H1 (cell line): ENCODE data around the gene ANKRD11. TPM values are rescaled to one million over a fixed set of nuclear protein-coding genes. Genes with fewer than 3 reads are reported as not detected.

ENCODE experiments used
- CTCF ChIA-PET: fragments of 300-600 bp; sonication (Branson Sonifier 250); formaldehyde crosslinking; loops from one replicate; lab custom pipeline; 2021; ENCODE audit not compliant: partially characterized antibody; lab: Charles Lee
- POLR2A ChIA-PET: fragments of 300-600 bp; sonication (Branson Sonifier 250); formaldehyde crosslinking; loops from one replicate; lab custom pipeline; 2021; ENCODE audit warnings: inconsistent platforms; ENCODE audit not compliant: partially characterized antibody; lab: Charles Lee
- DNase-seq, 2 experiments: peaks; one replicate each; pipeline versions ENCODE4 v3.0.0 to v3.0.0-alpha.2; 2010 to 2022; ENCODE audit warnings: low spot score in 2 of 2, low read depth in 1 of 2, mixed read lengths in 1 of 2
- FAIRE-seq: peaks from 2 replicates; lab custom pipeline; 2011; peaks lifted over from hg19 to GRCh38; lab: Jason Lieb, UNC
- H2AFZ ChIP-seq: 2 replicates; pipeline ENCODE4 v1.8.1; 2012; ENCODE audit warnings: low read length, inconsistent platforms
- H2AK5ac ChIP-seq: 2 replicates; pipeline ENCODE4 v1.6.1; 2013; ENCODE audit warnings: low read depth, low read length
- H2BK120ac ChIP-seq: replicated peaks from 2 replicates; pipeline ENCODE3; 2013; ENCODE audit warnings: low read depth, low read length, inconsistent platforms
- H2BK12ac ChIP-seq: 2 replicates; pipeline ENCODE4 v1.6.1; 2013; ENCODE audit warnings: low read depth, low read length
- H2BK15ac ChIP-seq: 2 replicates; pipeline ENCODE4 v1.6.1; 2013; ENCODE audit warnings: low read length
- H2BK20ac ChIP-seq: 2 replicates; pipeline ENCODE4 v1.6.1; 2013; ENCODE audit warnings: low read length
- H2BK5ac ChIP-seq: 2 replicates; pipeline ENCODE4 v1.6.1; 2013; ENCODE audit warnings: low read depth, low read length
- H3K14ac ChIP-seq: 2 replicates; pipeline ENCODE4 v1.6.1; 2013; ENCODE audit warnings: inconsistent platforms; ENCODE audit not compliant: insufficient read length
- H3K18ac ChIP-seq: 2 replicates; pipeline ENCODE4 v1.6.1; 2013; ENCODE audit warnings: low read length; ENCODE audit errors: extremely low read depth
- H3K23ac ChIP-seq: 2 replicates; pipeline ENCODE4 v1.6.1; 2013; ENCODE audit warnings: inconsistent platforms; ENCODE audit not compliant: insufficient read length
- H3K23me2 ChIP-seq: 2 replicates; pipeline ENCODE4 v1.6.1; 2013; ENCODE audit warnings: low read depth, low read length
- H3K27ac ChIP-seq: 2 replicates; pipeline ENCODE4 v1.6.1; 2011; ENCODE audit warnings: low read depth, low read length, inconsistent platforms
- H3K27me3 ChIP-seq, 4 experiments: replicated peaks in 1 of 4; 1 replicate in 1 of 4; 2 replicates in 3 of 4; pipeline versions ENCODE4 v1.6.1 to v1.8.1; 2011 to 2013; ENCODE audit warnings: low read length in 3 of 4, mild to moderate bottlenecking in 3 of 4, inconsistent platforms in 2 of 4, mixed read lengths in 2 of 4, moderate library complexity in 1 of 4; ENCODE audit not compliant: control insufficient read depth in 3 of 4, insufficient read depth in 3 of 4; ENCODE audit errors: extremely low read depth in 1 of 4
- H3K36me3 ChIP-seq, 4 experiments: 2 replicates each; pipeline versions ENCODE4 v1.6.1 to v1.8.1; 2011 to 2013; ENCODE audit warnings: mild to moderate bottlenecking in 4 of 4, low read length in 3 of 4, moderate library complexity in 2 of 4, control low read depth in 1 of 4, inconsistent platforms in 1 of 4; ENCODE audit not compliant: insufficient read depth in 4 of 4, control insufficient read depth in 2 of 4
- H3K4ac ChIP-seq: replicated peaks from 2 replicates; pipeline ENCODE3; 2013; ENCODE audit warnings: low read length, low read depth, mixed read lengths, inconsistent platforms; ENCODE audit not compliant: insufficient read length
- H3K4me1 ChIP-seq, 4 experiments: replicated peaks in 1 of 4; 1 replicate in 1 of 4; 2 replicates in 3 of 4; pipeline versions ENCODE4 v1.6.1 to v1.8.1; 2011 to 2013; ENCODE audit warnings: low read length in 3 of 4, inconsistent platforms in 2 of 4, mixed read lengths in 1 of 4; ENCODE audit not compliant: insufficient read depth in 4 of 4, control insufficient read depth in 3 of 4
- H3K4me2 ChIP-seq, 2 experiments: 2 replicates each; pipeline versions ENCODE4 v1.6.1 to v1.8.1; 2011 to 2013; ENCODE audit warnings: low read depth in 2 of 2, low read length in 2 of 2, control low read depth in 1 of 2, inconsistent platforms in 1 of 2, mild to moderate bottlenecking in 1 of 2; ENCODE audit not compliant: insufficient read depth in 1 of 2
- H3K4me3 ChIP-seq, 4 experiments: fragments of 200-600, 300-600 bp in 1 of 4; sonication (generic), shearing (Covaris generic), sonication (Bioruptor Twin) in 1 of 4; 2 replicates each; pipeline versions ENCODE4 v1.5.1 to v1.8.1; 2011 to 2016; ENCODE audit warnings: low read length in 4 of 4, low read depth in 3 of 4, control low read depth in 2 of 4, inconsistent platforms in 2 of 4, mild to moderate bottlenecking in 2 of 4, mixed read lengths in 1 of 4, moderate library complexity in 1 of 4; ENCODE audit not compliant: insufficient read depth in 2 of 4; ENCODE audit errors: extremely low read depth in 1 of 4
- H3K56ac ChIP-seq: replicated peaks from 2 replicates; pipeline ENCODE3; 2013; ENCODE audit warnings: low read depth, mild to moderate bottlenecking, mixed read lengths, low read length, inconsistent platforms; ENCODE audit not compliant: insufficient read length
- H3K79me1 ChIP-seq: 2 replicates; pipeline ENCODE4 v1.6.1; 2013; ENCODE audit warnings: low read depth, low read length, control low read depth
- H3K79me2 ChIP-seq, 2 experiments: 2 replicates each; pipeline versions ENCODE4 v1.6.1 to v1.8.1; 2012 to 2013; ENCODE audit warnings: low read length in 2 of 2, mild to moderate bottlenecking in 2 of 2, inconsistent platforms in 1 of 2; ENCODE audit not compliant: insufficient read depth in 2 of 2, control insufficient read depth in 1 of 2
- H3K9ac ChIP-seq, 4 experiments: replicated peaks in 1 of 4; 1 replicate in 1 of 4; 2 replicates in 3 of 4; pipeline versions ENCODE4 v1.6.1 to v1.8.1; 2011 to 2013; ENCODE audit warnings: low read depth in 3 of 4, low read length in 3 of 4, control low read depth in 2 of 4, mild to moderate bottlenecking in 2 of 4, moderate library complexity in 2 of 4, inconsistent platforms in 1 of 4; ENCODE audit errors: extremely low read depth in 1 of 4
- H3K9me3 ChIP-seq, 2 experiments: 2 replicates each; pipeline versions ENCODE4 v1.6.1 to v1.8.1; 2012 to 2013; ENCODE audit warnings: mild to moderate bottlenecking in 2 of 2, moderate library complexity in 2 of 2, control low read depth in 1 of 2, inconsistent platforms in 1 of 2, low read depth in 1 of 2, low read length in 1 of 2, mixed read lengths in 1 of 2; ENCODE audit not compliant: insufficient read depth in 2 of 2
- H4K20me1 ChIP-seq, 2 experiments: replicated peaks in 1 of 2; 2 replicates each; pipeline versions ENCODE3 to v1.8.1; 2011 to 2013; ENCODE audit warnings: inconsistent platforms in 2 of 2, low read length in 2 of 2, mild to moderate bottlenecking in 1 of 2; ENCODE audit not compliant: insufficient read depth in 2 of 2, control insufficient read depth in 1 of 2
- H4K5ac ChIP-seq: 2 replicates; pipeline ENCODE4 v1.6.1; 2013; ENCODE audit warnings: low read length, low read depth, mixed read lengths, inconsistent platforms; ENCODE audit not compliant: insufficient read length
- H4K8ac ChIP-seq: 2 replicates; pipeline ENCODE4 v1.8.0; 2013; ENCODE audit warnings: mild to moderate bottlenecking, moderate library complexity, low read length, inconsistent platforms; ENCODE audit not compliant: insufficient read depth; ENCODE audit errors: extremely low read depth
- H4K91ac ChIP-seq: replicated peaks from 2 replicates; pipeline ENCODE3; 2013; ENCODE audit warnings: low read length, mixed read lengths, inconsistent platforms; ENCODE audit not compliant: insufficient read length
- CBX5 ChIP-seq: fragments of 300-800, 300-1000 bp; sonication (generic); IDR thresholded peaks from 2 replicates; pipeline ENCODE4 v1.7.1; 2016; ENCODE audit warnings: antibody characterized with exemption, low read length, low read depth
- CHD1 ChIP-seq: IDR thresholded peaks from 2 replicates; pipeline ENCODE4 v1.6.1; 2012; ENCODE audit warnings: low read depth, low read length, improper control_type of control experiment
- CTCF ChIP-seq, 3 experiments: IDR thresholded peaks; 1 replicate in 2 of 3; 2 replicates in 1 of 3; pipeline versions ENCODE4 v1.5.1 to v1.6.1; 2011; ENCODE audit warnings: low read length in 3 of 3, mild to moderate bottlenecking in 3 of 3, inconsistent platforms in 2 of 3, low read depth in 1 of 3, moderate library complexity in 1 of 3; ENCODE audit not compliant: insufficient read depth in 1 of 3; ENCODE audit errors: control extremely low read depth in 1 of 3
- GABPA ChIP-seq: IDR thresholded peaks from 2 replicates; pipeline ENCODE4 v1.6.1; 2011; ENCODE audit warnings: mild to moderate bottlenecking, low read length, moderate library complexity, borderline replicate concordance; ENCODE audit not compliant: insufficient read depth
- RNF2 ChIP-seq: fragments of 200-900, 300-1000 bp; sonication (generic); IDR thresholded peaks from 2 replicates; pipeline ENCODE4 v1.7.1; 2016; ENCODE audit warnings: borderline replicate concordance, low read depth, mild to moderate bottlenecking, antibody characterized with exemption, low read length; ENCODE audit not compliant: poor library complexity, severe bottlenecking; ENCODE audit errors: missing control alignments
- RXRA ChIP-seq: IDR thresholded peaks from 2 replicates; pipeline ENCODE4 v1.6.1; 2011; ENCODE audit warnings: low read depth, mild to moderate bottlenecking, low read length, moderate library complexity; ENCODE audit not compliant: insufficient read depth
- TAF7 ChIP-seq: optimal IDR thresholded peaks from 2 replicates; pipeline ENCODE3; 2011; ENCODE audit warnings: low read depth, mild to moderate bottlenecking, inconsistent platforms, low read length, moderate library complexity, borderline replicate concordance
- ZNF274 ChIP-seq: IDR thresholded peaks from 2 replicates; pipeline ENCODE4 v1.7.0; 2012; ENCODE audit warnings: low read length, borderline replicate concordance; ENCODE audit errors: extremely low read depth
- WGBS, 2 experiments: shearing (Covaris generic) in 1 of 2; methylation state at CpG; one replicate each; pipeline versions ENCODE4 v1.1.6 to v1.1.7; 2013 to 2015; ENCODE audit warnings: low lambda C conversion rate in 2 of 2, mixed read lengths in 2 of 2, inconsistent platforms in 1 of 2, low coverage in 1 of 2, missing lambda C conversion rate in 1 of 2; ENCODE audit not compliant: insufficient replicate concordance in 2 of 2, insufficient coverage in 1 of 2, insufficient read length in 1 of 2; ENCODE audit errors: extremely low coverage in 1 of 2, missing lambda C conversion rate in 1 of 2; 5-methylcytosine and 5-hydroxymethylcytosine counted together
- polyA plus RNA-seq, 7 experiments: library from polyadenylated mRNA; depleted of rRNA in 3 of 7; stranded (reverse) in 5 of 7; unstranded in 2 of 7; fragments of >200 nt in 5 of 7; fragments of 200-250 nt in 2 of 7; gene quantifications; 1 replicate in 5 of 7; 2 replicates in 1 of 7; 4 replicates in 1 of 7; pipeline versions ENCODE4 v1.2.1 to v1.2.3, GENCODE V29; 2011 to 2013; ENCODE audit warnings: missing spikeins in 2 of 7, mixed read lengths in 2 of 7
- total RNA-seq: library from RNA; stranded (reverse); fragmentation: NEBNext Ultra II Directional; extraction: Animal tissue kit (Norgen Biotek cat#: 25700); gene quantifications from 2 replicates; pipeline ENCODE4 v1.2.1, GENCODE V29; 2021

ANKRD11 gene
- total and polyA plus RNA-seq, 2 of the 8 experiments (the other 6 are each of a cell fraction or from before 2014, with no cell fraction given), result 46.5 to 142 TPM

GRCh38 chr16:89491974-89492687, 1.8 kb upstream of the ANKRD11 start:
- Histone ChIP-seq H2BK120ac (no peak overlapping the region), H3K56ac (no peak overlapping the region), H4K5ac (no peak overlapping the region), H3K18ac (no peak overlapping the region), H3K4ac (no peak overlapping the region), H4K8ac (peak overlapping the region; percentile 12; the same call in 1 of the 2 replicates), H2BK12ac (no peak overlapping the region), H2BK5ac (no peak overlapping the region), H3K23ac (no peak overlapping the region), H3K4me2 (peak overlapping the region; percentile 82 to 89), H3K4me3 (peak overlapping the region; percentile 74 to 91 (median 81); a peak in 5 of 8 replicates), H3K9ac (no peak overlapping the region; a peak in 1 of 7 replicates), H3K79me2 (peaks cover 21 to 35% of the 10 kb centered on the region in 2 experiments), H3K14ac (no peak overlapping the region), H2BK15ac (no peak overlapping the region), H3K27me3 (no peaks in the 10 kb centered on the region), H3K4me1 (peaks cover 4 to 16% (median 7%) of the 10 kb centered on the region in 4 experiments; a peak in 6 of 7 replicates), H2AFZ (no peak overlapping the region), H3K23me2 (peaks cover 10% of the 10 kb centered on the region), H3K36me3 (no peaks in the 10 kb centered on the region), H2BK20ac (no peak overlapping the region), H4K91ac (no peak overlapping the region), H3K27ac (no peak overlapping the region), H4K20me1 (peaks cover 10 to 11% of the 10 kb centered on the region in 2 experiments), H3K9me3 (no peaks in the 10 kb centered on the region), H3K79me1 (no peaks in the 10 kb centered on the region; the same call in none of the 2 replicates), H2AK5ac (no peak overlapping the region)
- POLR2A ChIA-PET, result interaction anchor here (1.1 to 5.6 kb wide), 6 partner anchors 9 to 198 kb away, joined by 3 to 56 read pairs (median 4); partner anchors contain the start of gene SPG7
- no peak for DNase-seq
- 86% methylated on average over 24 of the region's 24 CpGs; no CpG with 5 or more reads in 1 of the 2 experiments for WGBS, 2 experiments
- no peak for FAIRE-seq
- CTCF ChIA-PET, result interaction anchor here (0.6 to 1.4 kb wide), 6 partner anchors 15 to 198 kb away, joined by 3 to 5 read pairs (median 3); no protein-coding TSS in a partner anchor
- TF ChIP-seq GABPA, result no peak
- TF ChIP-seq RXRA, result no peak
- no peak for TF ChIP-seq CBX5
- TF ChIP-seq ZNF274, result no peak
- TF ChIP-seq RNF2, result no peak
- no peak for TF ChIP-seq TAF7
- no peak for TF ChIP-seq CTCF (IDR thresholded peaks at IDR 0.05; ENCODE audit: control extremely low read depth in 1 of 3, insufficient read depth in 1 of 3, low read depth in 1 of 3, low read length in 3 of 3)
- no peak for TF ChIP-seq CHD1
